Heart right ventricle (tissue), 16 donors: ENCODE results near the gene PDPN. TPM values are rescaled to one million over a fixed set of nuclear protein-coding genes. Genes with fewer than 3 reads are reported as not detected.
"Not testable (repeated sequence)": the region's sequence is repeated elsewhere in the genome, so short reads cannot be mapped to it uniquely, and the experiment has no call there.

Source experiments
- ATAC-seq, 8 donors: fragments of 200-7000 bp; cut with Tn5 transposase; one replicate each; pipeline ENCODE4 v1.9.1; 2020; ENCODE audit warnings: mild to moderate bottlenecking in 8 of 8, moderate library complexity in 8 of 8, moderate number of reproducible peaks in 1 of 8
- DNase-seq, 2 donors: peaks; one replicate each; pipeline ENCODE4 v3.0.0-alpha.2; 2020
- H3K27ac ChIP-seq, 10 donors: fragments of 200-600 bp; sonication (generic) in 2 of 10; one replicate each; pipeline versions ENCODE4 v1.5.0 to v1.8.0; 2020 to 2022; ENCODE audit warnings: mild to moderate bottlenecking in 3 of 10
- H3K27me3 ChIP-seq, 7 donors: fragments of 200-600 bp; one replicate each; pipeline ENCODE4 v1.8.0; 2021 to 2022; ENCODE audit warnings: mild to moderate bottlenecking in 2 of 7
- H3K36me3 ChIP-seq, 9 donors: fragments of 200-600 bp; sonication (generic) in 1 of 9; one replicate each; pipeline versions ENCODE4 v1.5.0 to v1.8.0; 2020 to 2022; ENCODE audit warnings: mild to moderate bottlenecking in 2 of 9
- H3K4me1 ChIP-seq, 9 donors: fragments of 200-600 bp; sonication (generic) in 1 of 9; one replicate each; pipeline versions ENCODE4 v1.5.0 to v1.8.0; 2020 to 2022; ENCODE audit warnings: mild to moderate bottlenecking in 4 of 9
- H3K4me3 ChIP-seq, 10 donors: fragments of 200-600 bp; sonication (generic) in 2 of 10; one replicate each; pipeline versions ENCODE4 v1.5.0 to v1.8.0; 2020 to 2022; ENCODE audit warnings: mild to moderate bottlenecking in 7 of 10, moderate library complexity in 2 of 10
- H3K9me3 ChIP-seq, 11 donors: fragments of 200-600 bp in 10 of 11; sonication (generic) in 2 of 11; one replicate each; pipeline versions ENCODE4 v1.5.0 to v1.8.0; 2013 to 2022; ENCODE audit warnings: mild to moderate bottlenecking in 2 of 11, control low read depth in 1 of 11, moderate library complexity in 1 of 11
- WGBS, 2 donors: extraction: QIAGEN DNeasy Blood & Tissue Kit; methylation state at CpG; one replicate each; pipeline ENCODE4 v1.1.7; 2013; ENCODE audit warnings: inconsistent platforms in 1 of 2; 5-methylcytosine and 5-hydroxymethylcytosine counted together
- intact Hi-C, 10 donors: fragments of 100-400 bp; cut with DNase I; formaldehyde crosslinking; loops; one replicate each; pipeline versions ENCODE4 v1.11.1 to v1.14.2; 2022
- polyA plus RNA-seq, 2 donors: library from polyadenylated mRNA; stranded (reverse); fragments of 200-250 nt; gene quantifications; one replicate each; pipeline ENCODE4 v1.2.3, GENCODE V29; 2013
- total RNA-seq, 10 donors: library from RNA; stranded (reverse); fragmentation: NEBNext Ultra II Directional in 3 of 10; extraction: Animal tissue kit (Norgen Biotek cat#: 25700) in 3 of 10; gene quantifications; one replicate each; pipeline versions ENCODE4 v1.2.1 to v1.2.4, GENCODE V29; 2021 to 2023
- TF ChIP-seq, protein P1 (sequence below), 9 donors: fragments of 200-600 bp; sonication (generic) in 2 of 9; IDR thresholded peaks; one replicate each; pipeline versions ENCODE4 v1.5.0 to v1.8.0; 2021 to 2022; ENCODE audit warnings: antibody characterized with exemption in 9 of 9, mild to moderate bottlenecking in 5 of 9, moderate library complexity in 1 of 9
- donor health status: Arrhythmogenic right ventricular cardiomyopathy.
- donor health status: ischemic (EF 13 %, LVEDD 7.1; RV severe dilation, severe dysfunction).
- donor health status: healthy with polysubstance abuse.
- donor health status: DM: no; HTN: yes; CAD: no.
- donor health status: DM: no; HTN: no; CAD: no.
- donor health status: ischemic (EF 25% LVEDD 6.9; RV normal size, moderate dysfunction).
- donor health status: ischemic (EF 25% LVEDD 5.7; RV mildly dilated, moderate dysfunction).
- donor health status: healthy.
- donor health status: DM: yes; HTN: yes; CAD: no.
- donor health status: Ischemic cardiomyopathy.
- donor health status: ischemic (EF 35%, LVEDD 5.7; RV mildly dilated, moderate dysfunction).
- donor health status: nonischemic (EF 11% LVEDD 7.7; RV severe dilation, severe dysfunction).
- donor health status: DM: yes; HTN: yes; CAD: no.
- donor health status: PGD.
- donor health status: ischemic (EF 29% LVEDD 5.4; RV normal size, mild dysfunction).
- donor health status: nonischemic (EF 23%, LVEDD 6.1; RV moderate dilation, normal function).

The PDPN gene
- total and polyA plus RNA-seq, 12 donors: 4.4 to 165 (median 27.9) TPM

DNA sequence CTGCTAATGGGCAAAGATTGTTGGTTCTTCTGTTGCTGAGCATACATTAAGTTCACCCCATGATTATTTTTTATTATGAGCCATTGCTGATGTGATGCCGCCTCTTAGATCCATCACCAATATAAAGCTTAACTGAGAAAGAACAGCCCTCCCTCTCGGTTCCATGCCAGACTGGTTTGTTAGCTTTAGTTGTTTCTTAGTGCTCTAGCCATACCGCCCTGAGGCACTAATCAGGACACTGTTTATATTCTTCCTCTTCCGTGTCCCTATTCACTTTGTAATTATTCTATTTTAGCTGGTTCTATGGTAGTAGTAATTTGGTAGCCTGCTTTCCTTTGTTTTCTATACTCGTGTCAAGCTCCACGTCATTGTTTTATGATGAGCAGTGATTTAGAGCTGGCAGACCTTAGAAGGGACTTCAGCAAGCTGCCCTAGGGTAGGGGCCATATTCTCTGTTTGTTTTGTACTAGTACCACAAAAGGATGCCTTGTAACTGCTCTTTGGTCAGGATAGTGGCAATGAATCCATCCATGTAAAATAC is 27.3 kb upstream of the PDPN start:
- DNase-seq (no peak), ATAC-seq (no peak)
- H3K4me3 ChIP-seq: no peak overlapping the region
- no peaks in the 10 kb centered on the region for H3K9me3 ChIP-seq
- H3K27ac ChIP-seq: no peak overlapping the region
- intact Hi-C loops: no loop called here
- WGBS, 2 donors: 59 to 72% methylated on average over 6 of the region's 6 CpGs
- no peaks in the 10 kb centered on the region for H3K36me3 ChIP-seq
- TF ChIP-seq, protein P1, sequence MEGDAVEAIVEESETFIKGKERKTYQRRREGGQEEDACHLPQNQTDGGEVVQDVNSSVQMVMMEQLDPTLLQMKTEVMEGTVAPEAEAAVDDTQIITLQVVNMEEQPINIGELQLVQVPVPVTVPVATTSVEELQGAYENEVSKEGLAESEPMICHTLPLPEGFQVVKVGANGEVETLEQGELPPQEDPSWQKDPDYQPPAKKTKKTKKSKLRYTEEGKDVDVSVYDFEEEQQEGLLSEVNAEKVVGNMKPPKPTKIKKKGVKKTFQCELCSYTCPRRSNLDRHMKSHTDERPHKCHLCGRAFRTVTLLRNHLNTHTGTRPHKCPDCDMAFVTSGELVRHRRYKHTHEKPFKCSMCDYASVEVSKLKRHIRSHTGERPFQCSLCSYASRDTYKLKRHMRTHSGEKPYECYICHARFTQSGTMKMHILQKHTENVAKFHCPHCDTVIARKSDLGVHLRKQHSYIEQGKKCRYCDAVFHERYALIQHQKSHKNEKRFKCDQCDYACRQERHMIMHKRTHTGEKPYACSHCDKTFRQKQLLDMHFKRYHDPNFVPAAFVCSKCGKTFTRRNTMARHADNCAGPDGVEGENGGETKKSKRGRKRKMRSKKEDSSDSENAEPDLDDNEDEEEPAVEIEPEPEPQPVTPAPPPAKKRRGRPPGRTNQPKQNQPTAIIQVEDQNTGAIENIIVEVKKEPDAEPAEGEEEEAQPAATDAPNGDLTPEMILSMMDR (IDR thresholded peaks at IDR 0.05): no peak
- H3K4me1 ChIP-seq: no peaks in the 10 kb centered on the region
- H3K27me3 ChIP-seq: no peaks in the 10 kb centered on the region

DNA sequence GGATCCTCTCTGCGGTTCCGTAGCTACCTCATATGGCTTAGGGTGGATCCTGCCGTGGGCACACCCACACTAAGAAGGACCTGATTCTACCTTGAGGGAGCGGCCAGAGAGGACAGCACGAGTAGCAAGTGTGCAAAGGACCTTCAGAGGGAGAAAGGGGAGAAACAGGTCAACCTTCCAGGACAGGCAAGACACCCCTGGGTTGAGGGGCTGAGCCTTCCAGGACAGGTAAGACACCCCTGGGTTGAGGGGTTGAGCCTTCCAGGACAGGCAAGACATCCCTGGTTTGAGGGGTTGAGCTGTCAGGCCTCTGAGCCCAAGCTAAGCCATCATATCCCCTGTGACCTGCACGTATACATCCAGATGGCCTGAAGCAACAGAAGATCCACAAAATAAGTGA is 23.1 kb upstream of the PDPN start:
- DNase-seq (no peak), ATAC-seq (no peak)
- Histone ChIP-seq H3K36me3 (no peaks in the 10 kb centered on the region), H3K9me3 (no peaks in the 10 kb centered on the region), H3K4me3 (no peak overlapping the region), H3K27ac (no peak overlapping the region), H3K27me3 (no peaks in the 10 kb centered on the region), H3K4me1 (no peaks in the 10 kb centered on the region)
- WGBS, 2 donors: 82 to 83% methylated on average over 6 of the region's 6 CpGs
- intact Hi-C loops: no loop called here
- TF ChIP-seq, protein P1 (IDR thresholded peaks at IDR 0.05): no peak

DNA sequence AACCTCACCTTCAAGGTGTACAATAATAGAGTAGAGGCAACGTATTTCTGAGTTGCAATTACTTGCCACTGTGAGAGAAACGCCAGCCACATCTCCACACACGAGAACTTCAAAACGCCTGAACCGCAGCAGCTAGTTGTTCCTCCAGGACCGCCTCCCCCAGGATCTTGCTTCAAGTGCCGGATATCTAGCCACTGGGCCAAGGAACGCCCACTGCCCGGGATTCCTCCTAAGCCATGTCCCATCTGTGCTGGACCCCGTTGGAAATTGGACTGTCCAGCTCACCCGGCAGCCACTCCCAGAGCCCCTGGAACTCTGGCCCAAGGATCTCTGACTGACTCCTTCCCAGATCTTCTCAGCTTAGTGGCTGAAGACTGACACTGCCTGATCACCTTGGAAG is 20.7 kb upstream of the PDPN start:
- intact Hi-C loops, H3K36me3 ChIP-seq, H3K27me3 ChIP-seq, H3K4me3 ChIP-seq, H3K27ac ChIP-seq, H3K9me3 ChIP-seq, ATAC-seq, DNase-seq, H3K4me1 ChIP-seq: not testable (repeated sequence)
- 88 to 94% methylated on average over 11 of the region's 11 CpGs for WGBS, 2 donors

DNA sequence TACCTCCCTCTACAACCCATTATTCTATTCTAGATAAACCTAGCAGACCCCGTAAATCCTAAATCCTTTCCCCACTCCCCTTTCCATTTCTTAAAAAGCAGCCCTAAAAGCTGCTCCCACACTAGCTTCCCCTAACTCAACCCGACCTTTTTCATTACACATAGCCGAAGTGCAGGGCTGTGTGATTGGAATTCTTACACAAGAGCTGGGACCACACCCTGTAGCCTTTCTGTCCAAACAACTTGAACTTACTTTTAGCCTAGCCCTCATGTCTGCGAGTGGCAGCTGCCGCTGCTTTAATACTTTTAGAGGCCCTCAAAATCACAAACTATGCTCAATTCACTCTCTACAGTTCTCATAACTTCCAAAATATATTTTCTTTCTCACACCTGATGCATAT is 19.6 kb upstream of the PDPN start:
- peaks cover 0 to 7% (median 0%) of the 10 kb centered on the region in 7 donors for H3K27me3 ChIP-seq
- intact Hi-C loops: no loop called here
- ATAC-seq (no peak), DNase-seq (no peak)
- H3K27ac ChIP-seq: no peak overlapping the region
- H3K36me3 ChIP-seq: no peaks in the 10 kb centered on the region
- 89 to 92% methylated on average over 5 of the region's 5 CpGs for WGBS, 2 donors
- no peaks in the 10 kb centered on the region for H3K9me3 ChIP-seq
- TF ChIP-seq, protein P1 (IDR thresholded peaks at IDR 0.05): no peak
- no peaks in the 10 kb centered on the region for H3K4me1 ChIP-seq
- H3K4me3 ChIP-seq: no peak overlapping the region

DNA sequence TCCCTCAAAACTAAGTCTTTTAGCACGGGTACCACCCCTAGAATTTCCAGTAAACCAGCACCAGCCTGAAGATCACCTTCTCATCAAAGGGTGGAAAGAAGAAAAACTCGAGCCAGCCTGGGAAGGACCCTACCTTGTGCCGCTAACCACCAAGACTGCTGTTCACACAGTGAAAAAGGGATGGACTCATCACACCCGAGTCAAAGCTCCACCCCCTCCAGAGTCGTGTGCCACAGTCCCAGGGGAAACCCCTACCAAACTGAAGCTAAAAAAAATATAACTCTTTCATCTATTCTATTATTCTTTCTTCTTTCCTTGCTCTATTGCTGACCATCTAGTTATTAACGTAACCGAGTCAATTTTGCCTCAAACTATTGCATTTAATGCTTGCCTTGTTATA is 13.2 kb upstream of the PDPN start:
- H3K9me3 ChIP-seq, intact Hi-C loops, H3K36me3 ChIP-seq, H3K4me3 ChIP-seq, H3K4me1 ChIP-seq, DNase-seq, ATAC-seq, H3K27ac ChIP-seq: not testable (repeated sequence)
- WGBS, 2 donors: 55% methylated on average over 7 of the region's 7 CpGs
- H3K27me3 ChIP-seq: peaks cover 0 to 21% (median 0%) of the 10 kb centered on the region in 7 donors
